Muscle layer of duodenum (tissue), 2 donors: ENCODE measurements around the gene ALG9.

ENCODE experiments used
- H3K27ac ChIP-seq: one replicate; pipeline ENCODE4 v1.7.0; 2013; ENCODE audit warnings: mild to moderate bottlenecking, low read length
- H3K27me3 ChIP-seq: one replicate; pipeline ENCODE4 v1.7.0; 2013; ENCODE audit warnings: low read depth, mild to moderate bottlenecking, control low read depth, low read length
- H3K36me3 ChIP-seq, 2 donors: one replicate each; pipeline ENCODE4 v1.7.0; 2013; ENCODE audit warnings: low read length in 2 of 2, control low read depth in 1 of 2, mild to moderate bottlenecking in 1 of 2; ENCODE audit not compliant: insufficient read depth in 2 of 2, control insufficient read depth in 1 of 2
- H3K4me1 ChIP-seq, 2 donors: one replicate each; pipeline ENCODE4 v1.7.0; 2013; ENCODE audit warnings: low read length in 2 of 2, mild to moderate bottlenecking in 2 of 2, control low read depth in 1 of 2, moderate library complexity in 1 of 2; ENCODE audit not compliant: insufficient read depth in 2 of 2, control insufficient read depth in 1 of 2
- H3K4me3 ChIP-seq, 2 donors: one replicate each; pipeline ENCODE4 v1.7.0; 2013; ENCODE audit warnings: low read length in 2 of 2, low read depth in 1 of 2, mild to moderate bottlenecking in 1 of 2
- H3K9me3 ChIP-seq, 2 donors: one replicate each; pipeline ENCODE4 v1.7.0; 2013; ENCODE audit warnings: low read length in 2 of 2, control low read depth in 1 of 2, mild to moderate bottlenecking in 1 of 2; ENCODE audit not compliant: control insufficient read depth in 1 of 2
- donor health status: healthy.

The ALG9 gene

DNA sequence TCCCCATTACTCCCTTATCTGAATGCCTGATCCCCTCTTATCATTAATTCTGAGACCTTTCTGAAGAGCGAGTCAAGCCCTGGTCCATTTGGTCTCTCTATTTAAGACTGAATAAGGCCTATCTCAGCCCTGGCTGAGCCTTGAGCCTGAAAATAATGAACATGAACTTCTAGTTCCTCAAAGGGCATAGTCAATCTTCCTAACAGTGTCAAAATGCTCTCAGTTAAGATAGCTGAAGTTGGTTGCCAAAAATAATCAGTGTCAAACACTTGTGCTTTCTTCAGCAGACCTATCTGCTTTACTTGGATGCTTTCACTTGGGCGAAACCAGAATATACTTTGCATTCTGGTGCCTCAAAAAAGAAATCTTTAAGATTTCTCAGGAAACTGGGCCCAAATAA, 62.5 kb downstream of the ALG9 start:
- Histone ChIP-seq H3K4me1 (no peaks in the 10 kb centered on the region), H3K9me3 (no peaks in the 10 kb centered on the region), H3K27ac (no peak overlapping the region), H3K36me3 (peaks cover 15 to 36% of the 10 kb centered on the region in 2 donors), H3K4me3 (no peak overlapping the region), H3K27me3 (no peaks in the 10 kb centered on the region)

DNA sequence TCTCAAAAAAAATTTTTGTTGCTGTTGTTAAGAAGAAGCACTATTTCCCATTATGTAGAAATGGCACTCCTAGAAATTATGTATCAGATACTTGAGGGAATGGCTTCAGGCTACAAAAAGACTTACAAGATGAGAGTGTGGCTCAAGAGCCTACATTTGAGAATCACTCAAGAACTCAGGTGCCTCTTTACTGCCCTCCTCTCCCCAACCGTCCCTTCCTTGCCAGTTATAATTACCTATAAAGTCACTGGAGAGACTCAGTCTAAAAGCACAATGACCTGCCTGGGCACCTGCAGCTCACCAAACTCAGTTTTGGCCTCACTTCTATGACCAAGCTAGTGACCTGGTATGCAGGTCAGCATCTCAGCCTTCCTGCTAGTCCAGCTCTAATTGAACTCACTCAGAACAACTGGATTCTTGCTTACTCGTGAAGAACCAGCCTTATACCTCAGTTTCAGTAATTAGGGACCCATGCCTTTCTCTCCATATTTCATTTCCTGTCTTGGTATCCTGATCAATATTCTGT, 63.3 kb downstream of the ALG9 start:
- no peak overlapping the region for H3K27ac ChIP-seq
- H3K4me3 ChIP-seq: no peak overlapping the region
- H3K4me1 ChIP-seq: no peaks in the 10 kb centered on the region
- no peaks in the 10 kb centered on the region for H3K9me3 ChIP-seq
- H3K27me3 ChIP-seq: no peaks in the 10 kb centered on the region
- peaks cover 15 to 36% of the 10 kb centered on the region in 2 donors for H3K36me3 ChIP-seq

DNA sequence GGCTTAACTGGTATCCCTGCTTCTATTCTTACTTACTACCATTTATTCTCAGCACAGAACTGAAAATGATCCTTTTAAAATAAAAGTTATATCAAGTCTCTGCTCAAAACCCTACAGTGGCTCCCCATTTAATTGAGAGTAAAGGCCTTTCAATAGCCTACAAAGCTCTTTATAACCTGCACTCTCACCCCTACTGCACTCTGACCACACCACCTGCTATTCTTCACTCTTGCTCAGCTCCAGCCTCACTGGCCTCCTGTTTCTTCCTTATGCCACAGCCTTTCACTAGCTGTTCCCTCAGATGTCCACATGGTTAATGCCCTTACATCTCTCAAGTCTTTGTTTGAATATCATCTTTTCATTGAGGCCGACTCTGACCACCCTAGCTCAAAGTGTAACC, 64.3 kb downstream of the ALG9 start:
- no peak overlapping the region for H3K4me3 ChIP-seq
- H3K27ac ChIP-seq: no peak overlapping the region
- H3K4me1 ChIP-seq: no peaks in the 10 kb centered on the region
- H3K9me3 ChIP-seq: no peaks in the 10 kb centered on the region
- H3K27me3 ChIP-seq: no peaks in the 10 kb centered on the region
- peaks cover 15 to 37% of the 10 kb centered on the region in 2 donors for H3K36me3 ChIP-seq

DNA sequence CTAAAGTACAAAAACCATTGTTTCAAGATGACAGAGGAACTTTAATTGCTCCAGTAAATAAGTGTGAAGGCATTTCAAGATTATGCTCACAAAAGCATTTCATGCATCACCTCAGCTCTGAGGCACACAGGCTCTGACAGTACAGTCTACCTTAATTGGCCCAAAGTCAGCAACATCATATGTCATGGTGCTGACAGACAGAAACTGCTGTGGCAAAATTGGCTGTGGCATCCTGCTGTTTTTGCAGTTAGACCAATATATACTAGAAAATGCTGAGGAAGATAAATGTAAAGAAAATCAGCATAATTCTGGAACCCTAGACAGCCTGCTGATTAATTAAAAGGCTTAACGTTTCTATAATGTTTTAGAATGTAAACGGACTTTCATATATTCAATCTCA, 70.2 kb downstream of the ALG9 start:
- no peaks in the 10 kb centered on the region for H3K4me1 ChIP-seq
- no peaks in the 10 kb centered on the region for H3K9me3 ChIP-seq
- H3K27me3 ChIP-seq: no peaks in the 10 kb centered on the region
- peaks cover 10 to 22% of the 10 kb centered on the region in 2 donors for H3K36me3 ChIP-seq
- no peak overlapping the region for H3K4me3 ChIP-seq
- no peak overlapping the region for H3K27ac ChIP-seq

DNA sequence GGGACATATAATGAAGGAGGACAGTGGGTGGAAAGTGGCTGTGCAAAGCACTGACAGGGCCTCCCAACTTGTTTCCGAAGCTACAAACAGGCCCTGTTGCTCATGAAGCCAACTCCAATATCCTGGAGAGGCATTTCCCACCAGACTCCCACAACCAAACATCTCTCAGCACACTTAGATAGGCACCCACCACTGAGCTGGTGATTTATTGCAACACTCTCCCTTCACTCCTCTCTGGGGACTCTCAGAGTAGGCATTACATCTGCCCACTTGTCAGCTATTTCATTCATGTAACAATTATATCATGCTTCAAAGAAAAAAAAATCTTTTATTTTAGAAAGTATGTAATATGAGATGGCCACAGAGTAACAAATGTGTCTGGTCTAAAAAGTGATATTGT, 73.1 kb downstream of the ALG9 start:
- no peak overlapping the region for H3K4me3 ChIP-seq
- H3K9me3 ChIP-seq: no peaks in the 10 kb centered on the region
- no peak overlapping the region for H3K27ac ChIP-seq
- no peaks in the 10 kb centered on the region for H3K4me1 ChIP-seq
- H3K27me3 ChIP-seq: no peaks in the 10 kb centered on the region
- H3K36me3 ChIP-seq: peaks cover 4 to 5% of the 10 kb centered on the region in 2 donors

DNA sequence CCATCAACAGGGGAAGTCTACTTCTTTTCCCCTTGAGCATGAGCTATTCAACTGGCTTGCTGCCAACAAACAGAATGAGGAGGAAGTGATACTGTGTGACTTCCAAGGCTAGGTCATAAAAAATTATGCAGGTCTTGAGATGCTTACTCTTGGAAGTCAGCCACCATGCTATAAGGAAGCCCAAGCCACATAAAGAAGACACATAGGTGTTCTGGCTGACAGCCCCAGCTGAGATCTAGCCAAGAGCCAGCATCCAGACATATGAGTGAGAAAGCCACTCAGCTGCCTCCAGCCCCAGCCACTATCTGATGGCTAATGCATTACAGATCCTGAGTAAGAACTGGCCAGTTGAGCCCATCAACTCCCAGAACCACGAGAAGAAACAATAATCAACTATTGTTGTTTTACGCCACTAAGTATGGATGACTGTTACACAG, 74.2 kb downstream of the ALG9 start:
- Histone ChIP-seq H3K4me3 (no peak overlapping the region), H3K4me1 (no peaks in the 10 kb centered on the region), H3K27me3 (no peaks in the 10 kb centered on the region), H3K36me3 (peaks cover 4 to 5% of the 10 kb centered on the region in 2 donors), H3K27ac (no peak overlapping the region), H3K9me3 (no peaks in the 10 kb centered on the region)

DNA sequence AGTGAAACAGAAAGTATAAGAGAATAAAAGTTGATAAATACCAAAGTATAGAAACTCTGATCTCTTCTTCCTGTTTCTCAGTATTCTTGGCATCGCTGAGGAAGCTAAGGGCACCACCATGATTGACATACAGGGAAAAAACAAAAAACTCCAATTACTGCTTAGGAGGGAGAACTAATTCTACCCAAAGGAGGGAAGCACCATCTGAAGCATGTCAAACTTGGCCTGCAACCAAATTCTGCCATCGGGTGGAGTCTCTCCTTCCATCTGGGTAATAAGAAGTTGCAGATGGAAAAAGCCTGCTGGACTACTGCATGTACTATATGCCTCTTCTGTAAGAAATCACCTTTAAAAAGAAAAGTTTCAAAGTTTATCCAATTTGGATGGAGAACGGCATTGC, 74.7 kb downstream of the ALG9 start:
- no peak overlapping the region for H3K27ac ChIP-seq
- H3K36me3 ChIP-seq: peaks cover under 1 to 4% of the 10 kb centered on the region in 2 donors
- H3K4me3 ChIP-seq: no peak overlapping the region
- H3K4me1 ChIP-seq: no peaks in the 10 kb centered on the region
- H3K9me3 ChIP-seq: no peaks in the 10 kb centered on the region
- H3K27me3 ChIP-seq: no peaks in the 10 kb centered on the region

DNA sequence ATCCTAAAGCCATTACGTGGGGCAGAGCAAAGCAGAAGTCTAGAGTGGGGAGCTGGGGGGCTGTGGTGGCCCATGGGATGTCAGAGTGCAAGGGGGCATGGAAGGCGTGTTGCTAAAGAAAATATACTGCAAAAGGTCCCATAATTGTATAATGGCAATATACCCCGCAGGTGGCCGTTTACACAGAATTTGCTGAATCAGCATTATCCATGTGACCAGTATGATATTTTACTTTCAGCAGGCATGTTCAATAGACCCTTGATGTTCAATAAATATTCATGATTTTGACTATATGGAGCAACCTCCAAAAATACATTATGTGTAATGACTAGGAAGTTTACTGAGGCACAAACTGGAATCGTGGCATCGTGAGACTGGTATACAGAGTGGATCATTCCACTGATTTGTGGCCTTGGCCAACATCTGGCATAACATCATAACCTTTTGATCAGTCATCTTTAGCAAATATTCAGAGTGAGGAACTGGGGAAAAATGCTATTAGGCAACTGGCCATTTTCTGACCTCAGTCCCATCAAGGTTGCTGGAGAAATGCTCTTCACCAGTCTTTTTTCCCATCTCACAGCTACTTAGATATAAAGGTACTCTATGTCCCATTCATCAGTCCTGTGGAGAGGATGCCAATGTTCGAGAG, 75.9 kb downstream of the ALG9 start:
- H3K4me3 ChIP-seq: no peak overlapping the region
- H3K36me3 ChIP-seq: peaks cover 0 to 4% of the 10 kb centered on the region in 2 donors
- no peak overlapping the region for H3K27ac ChIP-seq

DNA sequence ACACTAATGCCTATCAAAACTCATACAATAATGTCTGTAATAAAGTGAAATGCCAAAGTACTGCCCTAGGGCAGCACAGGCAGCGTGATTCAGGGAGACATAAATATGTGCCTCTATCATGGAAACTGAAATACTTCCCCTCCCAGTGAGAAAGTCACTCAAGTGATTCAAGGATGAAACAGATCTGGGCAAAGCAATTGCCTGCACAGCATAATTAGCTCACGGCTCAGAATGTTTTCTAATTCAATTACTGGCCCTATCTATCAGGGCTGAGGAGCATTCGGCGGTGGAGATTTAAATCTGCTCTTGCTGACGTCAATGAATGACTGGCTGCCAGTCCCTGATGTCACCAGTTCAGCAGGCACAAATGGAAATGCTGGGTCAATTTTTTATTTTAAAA, 77.5 kb downstream of the ALG9 start:
- Histone ChIP-seq H3K27ac (no peak overlapping the region), H3K9me3 (no peaks in the 10 kb centered on the region), H3K27me3 (no peaks in the 10 kb centered on the region), H3K4me1 (no peaks in the 10 kb centered on the region), H3K4me3 (no peak overlapping the region), H3K36me3 (peaks cover 0 to 4% of the 10 kb centered on the region in 2 donors)

More for the DNA sequence above, 75.9 kb downstream of the ALG9 start:
- H3K27me3 ChIP-seq: no peaks in the 10 kb centered on the region
- no peaks in the 10 kb centered on the region for H3K4me1 ChIP-seq
- H3K9me3 ChIP-seq: no peaks in the 10 kb centered on the region

DNA sequence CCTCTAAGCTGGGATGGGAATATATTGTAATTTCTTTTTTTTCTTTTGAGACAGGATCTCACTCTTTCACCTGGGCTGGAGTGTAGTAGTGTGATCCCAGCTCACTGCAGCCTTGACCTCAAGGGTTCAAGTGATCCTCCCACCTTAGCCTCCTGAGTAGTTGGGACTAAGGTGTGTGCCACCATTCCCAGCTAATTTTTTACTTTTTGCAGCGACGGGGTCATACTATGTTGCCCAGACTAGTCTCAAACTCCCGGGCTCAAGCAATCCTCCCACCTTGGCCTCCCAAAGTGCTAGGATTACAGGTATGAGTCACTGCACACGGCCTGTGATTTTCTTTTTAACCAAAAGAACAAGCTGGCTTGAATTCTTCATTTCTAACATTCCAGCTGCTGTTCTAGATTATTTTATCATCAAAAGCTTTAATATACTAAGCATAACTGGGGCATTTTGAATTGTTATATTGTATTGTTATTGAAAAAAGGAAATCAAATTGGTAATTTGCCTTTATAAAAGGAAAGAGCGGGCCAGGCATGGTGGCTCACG, 78.4 kb downstream of the ALG9 start:
- H3K9me3 ChIP-seq: no peaks in the 10 kb centered on the region
- H3K36me3 ChIP-seq: peaks cover 0 to under 1% of the 10 kb centered on the region in 2 donors
- peaks cover 0 to 5% of the 10 kb centered on the region in 2 donors for H3K4me1 ChIP-seq
- no peak overlapping the region for H3K27ac ChIP-seq
- no peak overlapping the region for H3K4me3 ChIP-seq
- no peaks in the 10 kb centered on the region for H3K27me3 ChIP-seq

DNA sequence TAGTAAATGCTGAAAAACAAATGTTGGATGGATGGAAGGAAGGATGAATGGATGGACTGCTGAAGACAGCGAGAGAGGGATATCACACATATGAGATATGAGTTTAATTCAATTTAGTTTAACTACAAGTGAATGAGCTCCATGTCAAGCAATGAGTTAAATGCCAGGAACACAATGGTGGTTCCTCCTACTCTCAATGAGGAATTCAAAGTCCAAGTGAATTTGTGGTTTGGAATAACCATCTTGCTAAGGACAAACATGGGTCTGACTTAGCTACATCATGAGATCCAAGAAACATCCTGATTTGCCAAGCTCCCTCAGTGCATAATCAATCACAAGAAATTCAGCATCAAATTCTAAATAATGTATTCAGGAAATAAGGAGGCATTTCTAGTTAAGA, 79.1 kb downstream of the ALG9 start:
- Histone ChIP-seq H3K36me3 (no peaks in the 10 kb centered on the region), H3K4me1 (peaks cover 0 to 5% of the 10 kb centered on the region in 2 donors), H3K27ac (no peak overlapping the region), H3K27me3 (no peaks in the 10 kb centered on the region), H3K9me3 (no peaks in the 10 kb centered on the region), H3K4me3 (no peak overlapping the region)
